ENCODE measurements around the gene TPRX2. TPM values are rescaled to one million over a fixed set of nuclear protein-coding genes. Genes with fewer than 3 reads are reported as not detected.

The TPRX2 gene
- total and polyA plus RNA-seq, 11 donors: not detected

DNA sequence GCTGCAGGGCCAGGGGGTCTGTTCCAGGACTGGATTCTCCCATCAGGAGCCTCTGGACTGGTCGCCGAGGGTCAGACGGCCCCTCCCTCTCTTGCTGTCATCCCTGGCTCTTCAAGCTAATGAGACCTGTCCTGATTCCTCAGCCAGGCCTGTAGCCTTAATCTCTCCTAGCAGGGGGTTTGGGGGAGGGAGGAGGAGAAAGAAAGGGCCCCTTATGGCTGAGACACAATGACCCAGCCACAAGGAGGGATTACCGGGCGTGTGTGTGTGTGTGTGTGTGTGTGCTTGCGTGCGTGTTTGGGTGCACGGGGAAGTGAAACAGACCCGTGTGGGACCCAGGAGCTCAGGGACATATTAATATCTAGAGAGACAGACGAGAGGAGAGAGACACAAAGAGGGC, 39.2 kb upstream of the TPRX2 start:
- peaks cover 0 to 46% (median 10%) of the 10 kb centered on the region in 9 donors for H3K27me3 ChIP-seq
- 5 to 13% (median 11%) methylated on average over 10 of the region's 10 CpGs for WGBS, 4 donors
- H3K36me3 ChIP-seq: no peaks in the 10 kb centered on the region
- H3K9me3 ChIP-seq: no peaks in the 10 kb centered on the region
- intact Hi-C loops (cut with DNase I): no loop called here
- ATAC-seq (no peak), DNase-seq (no peak)
- no peaks in the 10 kb centered on the region for H3K4me1 ChIP-seq
- no peak overlapping the region for H3K27ac ChIP-seq
- no peak for TF ChIP-seq CTCF (IDR thresholded peaks at IDR 0.05)
- TF ChIP-seq POLR2A (IDR thresholded peaks at IDR 0.05): no peak
- no peak overlapping the region for H3K4me3 ChIP-seq

DNA sequence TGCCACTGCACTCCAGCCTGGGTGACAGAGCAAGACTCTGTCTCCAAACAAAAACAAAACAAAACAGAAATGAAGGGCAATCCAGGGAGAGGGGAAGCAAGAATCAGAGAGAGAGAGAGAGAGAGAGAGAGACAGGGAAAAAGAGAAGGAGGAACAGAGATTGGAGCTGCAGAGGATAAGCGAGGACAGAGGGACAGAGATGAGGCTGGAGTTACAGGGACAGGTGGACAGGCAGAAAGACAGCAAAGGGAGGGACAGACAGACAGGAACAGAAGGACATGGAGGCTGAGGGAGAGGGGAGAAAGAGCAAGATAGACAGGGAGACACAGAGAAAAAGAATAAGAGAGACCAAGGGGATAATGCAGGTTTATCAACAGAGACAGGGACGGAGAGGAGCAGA, 38.6 kb upstream of the TPRX2 start:
- intact Hi-C loops (cut with DNase I): no loop called here
- no peaks in the 10 kb centered on the region for H3K9me3 ChIP-seq
- no peaks in the 10 kb centered on the region for H3K36me3 ChIP-seq
- H3K27me3 ChIP-seq: peaks cover 0 to 46% (median 10%) of the 10 kb centered on the region in 9 donors
- WGBS, 4 donors: 57 to 69% (median 64%) methylated on average over 2 of the region's 2 CpGs
- TF ChIP-seq POLR2A (IDR thresholded peaks at IDR 0.05): no peak
- no peak for DNase-seq
- no peak overlapping the region for H3K27ac ChIP-seq
- H3K4me3 ChIP-seq: no peak overlapping the region
- ATAC-seq: no peak
- no peaks in the 10 kb centered on the region for H3K4me1 ChIP-seq

DNA sequence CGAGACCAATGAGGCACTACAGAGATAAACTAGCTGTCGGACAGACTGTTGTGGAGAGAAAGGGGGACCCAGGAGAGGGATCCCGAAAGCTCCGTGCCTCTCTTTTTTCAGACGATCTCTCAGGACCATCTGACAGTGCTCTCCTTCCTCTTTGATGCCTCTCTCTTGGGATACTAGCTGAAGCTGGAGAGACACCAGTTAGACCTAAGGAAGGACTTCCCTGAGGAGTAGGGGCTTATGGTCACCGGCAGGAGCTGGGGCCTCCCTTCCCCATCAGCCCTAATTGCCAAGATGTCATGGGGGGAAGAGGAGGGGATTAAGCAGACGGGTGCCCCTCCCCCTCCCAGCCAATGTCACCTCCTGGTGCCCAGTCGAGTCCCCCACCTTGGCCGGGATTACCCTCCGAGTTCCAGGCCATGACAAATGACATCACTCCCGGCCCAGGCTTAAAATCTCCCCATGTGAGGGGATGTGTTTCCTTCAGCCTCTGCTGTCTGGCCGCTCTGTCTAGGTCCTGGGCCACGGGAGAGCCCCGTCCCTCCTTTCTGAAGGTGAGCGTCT, 37.5 kb upstream of the TPRX2 start, which contains the start of gene CRX:
Gene CRX (plus strand): TSS at position 478 of the 561 bp plus-strand sequence. CDS start 12,507 bp downstream, outside the sequence.
- Histone ChIP-seq H3K27ac (no peak within 1 kb of the TSS), H3K27me3 (peaks cover 0 to 46% (median 10%) of the 10 kb centered on the region in 9 donors), H3K9me3 (no peaks in the 10 kb centered on the region), H3K4me1 (no peaks in the 10 kb centered on the region), H3K36me3 (no peaks in the 10 kb centered on the region), H3K4me3 (no peak within 1 kb of the TSS)
- TF ChIP-seq POLR2A (IDR thresholded peaks at IDR 0.05) (no peak), CTCF (IDR thresholded peaks at IDR 0.05) (no peak)
- WGBS, 4 donors: 37 to 46% (median 40%) methylated on average over 14 to 15 of the region's 15 CpGs
- no peak for ATAC-seq
- no peak for DNase-seq
- intact Hi-C loops (cut with DNase I): no loop called here

GRCh38 chr19:47824396-47824795, 34.6 kb upstream of the TPRX2 start:
- intact Hi-C loops (cut with DNase I): no loop called here
- Histone ChIP-seq H3K9me3 (peaks cover 0 to 5% (median 0%) of the 10 kb centered on the region in 12 donors), H3K27me3 (peaks cover 0 to 26% (median 8%) of the 10 kb centered on the region in 9 donors), H3K36me3 (no peaks in the 10 kb centered on the region), H3K27ac (no peak overlapping the region), H3K4me1 (no peaks in the 10 kb centered on the region), H3K4me3 (no peak overlapping the region)
- DNase-seq (no peak), ATAC-seq (no peak)
- TF ChIP-seq CTCF (IDR thresholded peaks at IDR 0.05): no peak
- no peak for TF ChIP-seq POLR2A (IDR thresholded peaks at IDR 0.05)
- 63 to 85% (median 76%) methylated on average over 4 to 6 of the region's 6 CpGs for WGBS, 4 donors

DNA sequence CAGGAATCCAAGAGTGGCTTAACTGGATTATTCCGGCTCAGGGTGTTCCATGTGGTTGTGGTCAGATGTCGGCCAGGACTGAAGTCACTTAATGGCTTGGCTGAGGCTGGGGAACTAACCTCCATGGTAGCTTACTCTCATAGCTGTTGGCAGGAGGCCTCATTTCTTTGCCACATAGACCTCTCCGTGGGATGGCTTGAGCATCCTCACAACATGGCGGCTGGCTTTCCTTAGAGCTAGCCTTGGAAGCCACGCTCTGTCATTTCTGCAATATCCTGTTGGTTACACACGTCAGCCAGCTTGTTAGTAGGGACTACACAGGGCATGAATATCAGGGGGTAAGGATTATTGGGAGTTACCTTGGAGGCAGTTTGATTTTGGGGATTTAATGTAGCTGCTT, 32.2 kb upstream of the TPRX2 start:
- ATAC-seq: no peak
- Histone ChIP-seq H3K27ac (no peak overlapping the region), H3K4me3 (no peak overlapping the region), H3K27me3 (peaks cover 0 to 9% (median 1%) of the 10 kb centered on the region in 9 donors), H3K9me3 (peaks cover 0 to 5% (median 0%) of the 10 kb centered on the region in 12 donors), H3K36me3 (no peaks in the 10 kb centered on the region), H3K4me1 (no peaks in the 10 kb centered on the region)
- 78 to 91% (median 87%) methylated on average over 6 of the region's 6 CpGs for WGBS, 4 donors
- DNase-seq: no peak
- intact Hi-C loops (cut with DNase I): no loop called here
- TF ChIP-seq POLR2A (IDR thresholded peaks at IDR 0.05) (no peak), CTCF (IDR thresholded peaks at IDR 0.05) (no peak)
